Erythroblast (primary cell): ENCODE data around the gene C3.

Source experiments
- GATA1 ChIP-seq: IDR thresholded peaks from 2 replicates; pipeline ENCODE4 v1.6.1; 2011; ENCODE audit warnings: low read depth, mild to moderate bottlenecking, control low read depth, low read length, moderate library complexity
- POLR2A ChIP-seq: IDR thresholded peaks from 2 replicates; pipeline ENCODE4 v1.6.1; 2011; ENCODE audit warnings: mild to moderate bottlenecking, low read length

DNA sequence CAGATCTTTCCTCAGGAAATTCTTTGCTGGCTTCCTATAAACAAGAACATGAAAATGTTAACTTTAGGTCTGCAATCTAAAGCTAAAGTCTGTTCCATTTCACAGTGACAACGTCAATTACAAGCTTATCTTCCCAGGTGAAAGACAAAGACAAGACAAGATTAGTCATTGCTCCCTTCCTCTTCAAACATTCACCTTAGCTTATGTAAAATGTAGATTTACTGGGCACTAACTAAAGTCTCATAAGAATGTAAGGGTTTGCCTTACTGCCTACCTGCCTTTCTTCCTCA, 67.7 kb downstream of the C3 start:
- TF ChIP-seq POLR2A = no peak
- TF ChIP-seq GATA1 = no peak
